ENCODE results near the gene TSHZ2.

The TSHZ2 gene

GRCh38 chr20:53244711-53245110 is 272.6 kb downstream of the TSHZ2 start:
- DNase-seq (ENCODE audit: low read depth, low spot score): no peak
- CTCF ChIA-PET: no interaction called here
- POLR2A ChIA-PET: no interaction called here

GRCh38 chr20:53245574-53245973 is 273.4 kb downstream of the TSHZ2 start:
- ChIA-PET CTCF (no interaction called here), POLR2A (no interaction called here)
- no peak overlapping the region for H3K4me3 ChIP-seq (ENCODE audit: low read depth, low read length)
- TF ChIP-seq CTCF (IDR thresholded peaks at IDR 0.05; ENCODE audit: insufficient read depth, low read length, missing control alignments): no peak
- DNase-seq (ENCODE audit: low read depth, low spot score): no peak

More at GRCh38 chr20:53244711-53245110, 272.6 kb downstream of the TSHZ2 start:
- TF ChIP-seq CTCF (IDR thresholded peaks at IDR 0.05; ENCODE audit: insufficient read depth, low read length, missing control alignments): no peak
- H3K4me3 ChIP-seq (ENCODE audit: low read depth, low read length): no peak overlapping the region

- no peak for TF ChIP-seq CTCF (IDR thresholded peaks at IDR 0.05; ENCODE audit: insufficient read depth, low read length, missing control alignments)
- POLR2A ChIA-PET: no interaction called here
- CTCF ChIA-PET: no interaction called here
- DNase-seq (ENCODE audit: low read depth, low spot score): no peak
- H3K4me3 ChIP-seq (ENCODE audit: low read depth, low read length): no peak overlapping the region
These were observed 275.4 kb downstream of the TSHZ2 start for GRCh38 chr20:53247468-53248103.

- DNase-seq (ENCODE audit: low read depth, low spot score): no peak
These were observed 278.3 kb downstream of the TSHZ2 start for GRCh38 chr20:53250456-53250855.

GRCh38 chr20:53252002-53252401 is 279.8 kb downstream of the TSHZ2 start:
- TF ChIP-seq CTCF (IDR thresholded peaks at IDR 0.05; ENCODE audit: insufficient read depth, low read length, missing control alignments): no peak
- ChIA-PET POLR2A (no interaction called here), CTCF (no interaction called here)
- DNase-seq (ENCODE audit: low read depth, low spot score): no peak
- H3K4me3 ChIP-seq (ENCODE audit: low read depth, low read length): no peak overlapping the region

More at GRCh38 chr20:53250456-53250855, 278.3 kb downstream of the TSHZ2 start:
- H3K4me3 ChIP-seq (ENCODE audit: low read depth, low read length): no peak overlapping the region
- POLR2A ChIA-PET: no interaction called here
- CTCF ChIA-PET: no interaction called here
- TF ChIP-seq CTCF (IDR thresholded peaks at IDR 0.05; ENCODE audit: insufficient read depth, low read length, missing control alignments): no peak

GRCh38 chr20:53253668-53254067 is 281.5 kb downstream of the TSHZ2 start:
- ChIA-PET POLR2A (no interaction called here), CTCF (no interaction called here)
- H3K4me3 ChIP-seq (ENCODE audit: low read depth, low read length): no peak overlapping the region
- no peak for DNase-seq (ENCODE audit: low read depth, low spot score)
- TF ChIP-seq CTCF (IDR thresholded peaks at IDR 0.05; ENCODE audit: insufficient read depth, low read length, missing control alignments): no peak

Measured in AG04449 (cell line).